H7 (cell line): Measurements from ENCODE around the gene SIGLECL1. TPM values are rescaled to one million over a fixed set of nuclear protein-coding genes. Genes with fewer than 3 reads are reported as not detected.
A peak's percentile ranks its signal among the peaks of the same experiment; 100 is the strongest.

Experiments
- DNase-seq: peaks from one replicate; pipeline ENCODE4 v3.0.0; 2012
- H3K27me3 ChIP-seq: 2 replicates; pipeline ENCODE4 v1.6.0; 2011; ENCODE audit warnings: mild to moderate bottlenecking, low read length; ENCODE audit not compliant: control insufficient read depth, insufficient read depth
- H3K36me3 ChIP-seq: replicated peaks from 2 replicates; pipeline ENCODE4 v1.5.1; 2011; ENCODE audit warnings: low read length; ENCODE audit not compliant: control insufficient read depth, insufficient read depth
- H3K4me3 ChIP-seq: 2 replicates; pipeline ENCODE4 v1.5.1; 2011; ENCODE audit warnings: low read depth, mild to moderate bottlenecking, control low read depth, low read length, moderate library complexity; ENCODE audit not compliant: insufficient read depth
- total RNA-seq: library from RNA; depleted of rRNA; stranded (reverse); fragments of >200 nt; shearing (Covaris generic); gene quantifications from 2 replicates; pipeline ENCODE4 v1.2.3, GENCODE V29; 2014

Gene SIGLECL1
- total RNA-seq, 1 experiment from 2014 or later = not detected

DNA sequence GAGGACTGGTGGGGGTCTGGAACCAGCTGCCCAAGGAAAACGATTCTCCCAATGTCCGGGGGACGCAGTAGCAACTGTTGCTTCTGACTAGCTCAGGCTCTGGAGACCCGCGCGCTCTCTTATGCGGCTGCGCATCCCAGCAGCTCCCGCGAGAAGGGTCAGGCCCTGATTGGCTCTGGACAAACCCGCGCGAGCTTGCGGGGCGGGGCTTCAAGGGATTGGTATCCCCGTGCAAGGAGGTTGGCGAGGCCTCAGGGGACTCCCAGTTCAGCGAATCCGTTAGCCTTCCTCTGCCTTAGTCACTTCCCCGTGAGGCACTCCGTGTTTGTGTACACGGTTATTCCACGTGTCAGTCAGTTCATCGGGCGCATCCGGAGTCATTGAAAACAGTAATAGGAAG lies 20.2 kb downstream of the SIGLECL1 start:
- Histone ChIP-seq H3K4me3 (no peak overlapping the region), H3K36me3 (no peaks in the 10 kb centered on the region), H3K27me3 (no peaks in the 10 kb centered on the region)
- DNase-seq = peak; percentile 62

DNA sequence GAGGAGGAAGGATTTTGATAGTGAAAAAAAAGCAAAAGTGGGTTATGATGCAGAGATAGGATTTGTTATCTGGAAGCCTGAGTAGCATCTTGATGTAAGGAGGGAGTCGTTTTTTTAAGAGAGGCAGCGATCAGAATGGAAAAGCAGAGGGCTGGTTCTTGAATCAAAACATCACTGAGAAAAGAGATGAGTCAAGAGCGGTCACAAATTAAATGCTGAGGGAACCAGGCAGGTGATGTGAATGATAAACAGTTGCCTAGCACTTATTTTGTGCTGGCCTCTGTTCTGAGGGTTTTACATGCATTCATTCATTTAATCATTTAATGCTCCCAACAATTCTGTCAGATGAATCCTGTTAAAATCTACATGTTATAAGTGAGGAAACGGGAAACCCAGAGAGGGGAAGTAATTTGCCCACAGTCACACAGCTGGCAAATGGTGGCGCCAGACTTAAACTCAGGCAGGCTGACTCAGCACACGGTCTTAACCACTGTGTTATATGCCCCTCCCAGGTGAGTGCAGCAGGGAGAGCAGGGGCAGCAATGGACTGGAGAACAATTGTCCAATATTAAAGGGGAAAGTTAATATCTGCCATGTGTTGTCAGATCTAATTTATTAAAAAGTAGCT lies 21.4 kb downstream of the SIGLECL1 start:
- H3K27me3 ChIP-seq = no peaks in the 10 kb centered on the region
- DNase-seq = peak; percentile 44
- no peak overlapping the region for H3K4me3 ChIP-seq
- H3K36me3 ChIP-seq = no peaks in the 10 kb centered on the region

DNA sequence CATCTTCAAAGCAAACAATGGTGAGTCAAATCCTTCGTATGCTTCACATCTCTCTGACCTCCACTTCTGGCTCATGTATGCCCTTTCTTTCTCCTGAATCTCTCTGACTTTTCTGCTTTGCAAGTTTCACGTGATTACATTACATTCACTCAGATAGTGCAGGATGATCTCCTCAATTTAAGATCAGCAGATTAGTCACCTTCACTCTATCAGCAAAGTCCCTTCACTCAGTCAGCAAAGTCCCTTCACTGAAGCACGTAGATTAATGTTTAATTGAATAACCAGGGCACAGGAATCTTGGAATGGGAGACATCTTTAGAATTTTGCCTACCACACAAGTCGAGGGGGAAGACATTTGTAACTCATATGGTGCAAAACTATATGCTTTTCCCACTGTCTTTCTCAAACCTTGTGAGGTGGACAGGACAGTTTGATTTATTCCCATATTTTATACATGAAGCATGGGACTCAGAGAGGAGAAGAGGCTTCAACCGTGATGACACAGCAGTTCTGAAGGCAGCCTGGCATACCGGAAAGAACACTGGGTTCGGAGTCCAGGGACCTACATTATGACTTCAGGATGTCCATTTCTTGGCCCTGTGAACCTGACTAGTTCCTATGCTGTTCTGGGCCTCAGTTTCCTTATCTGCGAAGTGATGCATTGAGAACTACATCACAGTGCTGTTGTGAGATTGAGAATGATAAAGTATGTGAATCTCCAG lies 23.3 kb downstream of the SIGLECL1 start:
- no peak overlapping the region for H3K4me3 ChIP-seq
- H3K36me3 ChIP-seq = no peaks in the 10 kb centered on the region
- no peak for DNase-seq
- no peaks in the 10 kb centered on the region for H3K27me3 ChIP-seq

DNA sequence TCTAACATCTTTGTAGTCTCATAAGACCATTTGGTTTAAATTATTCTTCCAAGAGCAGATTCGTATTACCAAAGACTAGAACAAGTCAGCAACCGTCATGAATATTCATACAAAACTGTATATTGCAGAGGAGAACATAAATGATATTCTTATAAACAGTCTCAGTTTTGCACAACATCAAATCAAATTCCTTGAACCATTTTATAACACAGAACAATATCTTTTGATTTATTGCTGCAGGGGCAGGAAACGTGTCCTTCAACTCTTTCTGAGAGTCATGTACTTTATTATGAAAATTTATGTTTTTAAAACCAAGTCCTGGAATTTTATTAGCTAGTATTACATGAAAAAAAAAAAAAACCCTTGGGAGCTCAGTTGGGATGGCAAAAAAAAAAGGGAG lies 26.2 kb downstream of the SIGLECL1 start:
- no peaks in the 10 kb centered on the region for H3K27me3 ChIP-seq
- no peak overlapping the region for H3K4me3 ChIP-seq
- no peaks in the 10 kb centered on the region for H3K36me3 ChIP-seq
- no peak for DNase-seq

DNA sequence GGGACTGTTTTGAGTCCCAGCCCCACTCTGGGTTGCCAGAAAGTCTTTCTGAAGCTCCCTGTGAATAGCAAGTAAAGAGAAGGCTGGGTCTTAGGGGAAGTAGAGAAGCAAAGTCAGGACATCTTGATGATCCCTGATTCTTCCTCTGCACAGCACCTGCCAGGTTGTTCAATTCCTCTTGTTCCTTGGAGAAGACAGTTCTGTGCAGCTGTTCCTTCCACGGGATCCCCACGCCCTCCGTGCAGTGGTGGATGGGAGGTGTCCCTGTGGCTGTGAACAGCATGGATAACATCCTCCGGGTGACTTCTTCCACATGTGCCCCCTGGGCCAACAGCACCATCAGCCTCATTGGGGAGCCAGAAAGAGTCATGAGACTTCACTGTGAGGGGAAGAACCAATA lies 31.5 kb downstream of the SIGLECL1 start:
- no peak overlapping the region for H3K4me3 ChIP-seq
- H3K27me3 ChIP-seq = no peaks in the 10 kb centered on the region
- DNase-seq = no peak
- H3K36me3 ChIP-seq = no peaks in the 10 kb centered on the region

DNA sequence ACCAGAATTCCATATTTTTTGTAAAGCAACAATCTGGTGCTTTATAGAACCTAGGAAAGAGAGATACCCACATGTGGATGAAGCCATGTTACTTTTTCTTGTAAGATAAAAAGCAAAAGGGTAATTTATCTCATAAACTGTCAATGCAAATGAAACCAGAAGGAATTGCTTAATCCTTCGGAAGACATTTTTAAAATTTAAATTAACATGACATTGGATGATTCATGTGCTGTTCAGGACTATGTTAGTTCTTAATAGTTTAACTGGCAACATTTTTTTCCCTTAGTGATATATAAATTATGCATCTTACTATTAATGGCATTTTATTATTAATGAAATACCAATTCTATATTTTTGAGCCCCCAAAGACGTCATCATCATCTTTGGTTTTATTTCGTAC lies 34.8 kb downstream of the SIGLECL1 start:
- Histone ChIP-seq H3K4me3 (no peak overlapping the region), H3K36me3 (no peaks in the 10 kb centered on the region), H3K27me3 (no peaks in the 10 kb centered on the region)
- no peak for DNase-seq

DNA sequence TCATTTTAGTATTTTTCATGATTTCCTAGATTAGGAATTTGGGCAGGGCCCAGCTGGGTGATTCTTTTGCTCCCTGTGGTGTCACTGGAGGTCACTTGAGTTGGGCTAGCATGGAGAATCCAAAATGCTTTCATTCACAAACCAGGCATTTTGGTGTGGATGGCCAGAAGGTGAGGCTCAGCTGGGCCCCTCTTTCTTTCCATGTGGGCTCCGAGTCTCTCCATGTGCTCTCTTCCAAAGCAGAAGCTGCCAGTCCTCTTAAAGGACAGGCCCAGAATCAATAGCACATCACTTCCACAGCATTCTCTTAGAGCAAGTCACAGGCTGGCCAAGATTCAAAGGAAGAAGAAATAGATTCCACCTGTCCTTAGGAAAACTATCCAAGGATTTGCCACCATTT lies 38.8 kb downstream of the SIGLECL1 start:
- H3K27me3 ChIP-seq = no peaks in the 10 kb centered on the region
- no peaks in the 10 kb centered on the region for H3K36me3 ChIP-seq
- H3K4me3 ChIP-seq = no peak overlapping the region
- no peak for DNase-seq

DNA sequence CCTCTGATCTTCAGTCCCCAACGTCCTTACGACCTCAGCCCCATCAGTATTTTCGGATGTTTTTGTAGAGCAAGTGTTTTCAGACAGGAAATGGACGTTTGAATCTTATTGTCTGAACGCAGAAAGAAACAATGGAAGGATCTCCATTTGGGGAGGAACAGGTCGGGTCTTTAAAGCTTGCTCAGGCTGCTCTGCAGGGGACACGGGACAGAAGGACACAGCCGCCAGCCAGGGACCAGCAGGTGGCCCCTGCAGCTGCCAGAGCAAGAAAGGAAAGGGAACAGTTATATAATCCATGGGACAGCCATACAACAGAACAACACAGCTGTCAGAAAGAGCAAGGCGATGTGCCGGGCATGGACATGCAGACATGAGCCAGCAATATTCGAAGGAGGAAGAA lies 42.1 kb downstream of the SIGLECL1 start:
- Histone ChIP-seq H3K36me3 (no peaks in the 10 kb centered on the region), H3K4me3 (no peak overlapping the region; the same call in 1 of the 2 replicates)
- DNase-seq = peak; percentile 59

DNA sequence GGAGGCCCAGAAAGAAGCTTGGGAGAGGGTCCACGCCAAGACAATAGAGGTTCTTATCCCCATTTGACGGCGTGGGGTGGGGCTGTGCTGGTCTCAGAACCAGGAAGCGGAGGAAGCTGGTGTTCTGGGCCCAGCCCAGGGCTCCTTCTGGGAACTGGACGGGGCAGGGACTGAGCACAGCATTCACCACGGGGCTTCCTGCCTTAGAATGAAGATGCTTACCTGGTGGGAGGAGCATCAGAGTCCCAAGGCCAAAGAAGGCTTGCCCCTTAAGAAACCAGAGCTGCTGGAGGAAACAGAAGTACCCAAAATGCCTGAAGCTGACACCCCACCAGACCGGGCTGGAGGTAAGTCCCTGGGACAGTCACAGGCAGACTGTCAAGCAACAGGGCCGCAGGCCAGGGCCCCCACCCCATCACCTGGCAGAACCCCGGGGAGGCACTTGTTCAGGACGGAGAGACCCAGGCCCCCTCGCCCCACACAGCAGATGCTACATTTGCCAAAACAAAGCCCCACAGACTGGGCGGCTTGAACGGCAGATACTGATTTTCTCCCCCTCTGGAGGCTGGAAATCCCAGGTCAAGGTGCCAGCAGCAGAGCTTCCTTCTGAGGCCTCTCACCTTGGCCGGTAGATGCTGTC lies 42.8 kb downstream of the SIGLECL1 start:
- DNase-seq = peak; percentile 64
- peak overlapping the region; percentile 14 for H3K4me3 ChIP-seq

More for the DNA sequence above, 42.1 kb downstream of the SIGLECL1 start:
- no peaks in the 10 kb centered on the region for H3K27me3 ChIP-seq

DNA sequence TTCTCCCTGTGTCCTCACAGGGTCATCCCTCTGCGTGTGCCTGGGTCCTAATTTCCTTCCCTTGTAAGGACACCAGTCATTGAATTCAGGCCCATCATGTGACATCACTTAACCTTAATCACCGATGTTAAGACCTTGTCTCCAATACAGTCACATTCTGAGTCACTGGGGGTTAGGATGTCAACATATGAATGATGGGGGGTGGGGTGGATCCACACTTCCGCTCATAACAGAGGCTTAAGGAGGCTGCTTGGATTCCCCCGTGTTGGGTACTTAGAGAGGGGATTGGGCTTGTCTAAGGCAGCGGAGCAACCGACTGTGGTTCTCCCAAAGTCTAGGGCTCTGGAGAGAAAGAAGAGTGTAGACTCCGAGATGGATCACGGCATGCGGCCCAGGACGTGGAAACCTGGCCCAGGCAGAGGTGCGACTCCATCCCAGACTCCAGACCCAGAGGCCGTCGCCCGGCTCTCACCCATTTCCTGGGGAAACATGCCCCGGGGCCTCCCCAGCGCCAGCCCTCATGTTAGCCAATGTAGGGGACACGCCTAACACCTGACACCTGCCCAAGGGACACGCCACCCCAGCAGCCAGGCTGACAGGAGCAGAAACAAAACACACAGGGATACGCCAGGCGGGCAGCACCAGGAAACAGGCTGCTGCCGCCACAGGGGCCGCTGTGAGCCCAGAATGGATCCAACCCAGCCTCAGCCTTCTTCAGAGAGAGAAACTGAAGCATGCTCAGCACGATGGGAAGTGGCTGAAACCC lies 43.5 kb downstream of the SIGLECL1 start:
- peak; percentile 62 for DNase-seq
- Histone ChIP-seq H3K36me3 (no peaks in the 10 kb centered on the region), H3K4me3 (no peak overlapping the region; the same call in 1 of the 2 replicates), H3K27me3 (no peaks in the 10 kb centered on the region)

More for the DNA sequence above, 42.8 kb downstream of the SIGLECL1 start:
- Histone ChIP-seq H3K27me3 (no peaks in the 10 kb centered on the region), H3K36me3 (no peaks in the 10 kb centered on the region)

DNA sequence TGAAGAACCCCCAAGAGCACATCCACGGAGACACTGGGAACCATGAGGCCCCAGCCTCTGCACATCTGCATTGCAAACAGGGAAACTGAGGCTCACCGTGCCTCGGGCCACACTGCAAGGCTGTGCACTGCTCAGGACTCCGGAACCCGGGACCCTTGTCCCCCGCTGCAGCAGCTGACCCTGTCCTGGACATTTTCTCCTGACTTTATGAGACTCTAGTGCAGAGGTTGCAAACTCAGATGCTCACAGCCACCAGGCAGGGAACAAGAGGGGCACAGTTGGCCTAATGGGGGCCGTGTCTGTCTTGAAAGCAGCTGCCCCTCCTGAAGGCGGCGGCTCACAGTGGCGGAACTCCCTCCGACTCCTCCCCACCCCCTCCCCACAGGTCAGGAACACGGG lies 44.1 kb downstream of the SIGLECL1 start:
- peak; percentile 53 for DNase-seq
- H3K36me3 ChIP-seq = no peaks in the 10 kb centered on the region
- no peak overlapping the region for H3K4me3 ChIP-seq
- no peaks in the 10 kb centered on the region for H3K27me3 ChIP-seq

DNA sequence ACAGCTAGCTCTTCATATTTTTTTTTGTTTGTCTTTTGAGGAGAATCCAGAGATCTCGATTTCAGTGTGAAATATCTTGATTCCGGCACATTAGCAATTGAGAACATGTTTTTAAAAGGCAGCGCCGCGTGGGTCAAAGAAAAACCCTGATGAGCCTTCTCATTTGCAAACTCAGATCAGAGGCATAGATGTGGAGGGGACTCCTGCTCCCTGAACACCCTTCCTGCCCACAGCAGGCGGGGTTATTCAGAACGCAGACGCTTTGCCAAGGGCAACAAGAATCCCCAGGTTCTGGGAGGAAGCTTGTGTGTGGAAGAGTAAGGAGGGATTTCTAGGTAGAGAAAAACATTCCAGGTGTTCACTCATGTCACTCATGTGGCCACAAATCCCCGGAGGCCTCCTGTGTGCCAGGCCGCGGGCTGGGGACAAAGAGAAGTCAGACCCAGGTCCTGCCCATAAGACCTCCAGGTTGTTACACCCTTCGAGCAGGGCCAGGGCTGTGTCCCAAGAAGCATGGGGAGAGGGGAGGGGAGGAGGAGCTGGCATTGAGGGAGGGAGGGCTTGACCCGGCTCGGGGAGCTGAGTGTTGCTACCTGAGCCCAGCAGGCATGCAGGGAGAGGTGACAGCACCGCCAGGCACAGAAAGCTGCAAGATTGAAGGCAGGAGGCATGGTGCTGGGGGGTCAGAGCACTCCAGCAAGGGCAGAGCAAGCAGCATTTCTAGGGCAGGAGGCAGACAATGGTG lies 44.7 kb downstream of the SIGLECL1 start:
- Histone ChIP-seq H3K4me3 (no peak overlapping the region), H3K36me3 (no peaks in the 10 kb centered on the region), H3K27me3 (no peaks in the 10 kb centered on the region)
- peak; percentile 72 for DNase-seq

DNA sequence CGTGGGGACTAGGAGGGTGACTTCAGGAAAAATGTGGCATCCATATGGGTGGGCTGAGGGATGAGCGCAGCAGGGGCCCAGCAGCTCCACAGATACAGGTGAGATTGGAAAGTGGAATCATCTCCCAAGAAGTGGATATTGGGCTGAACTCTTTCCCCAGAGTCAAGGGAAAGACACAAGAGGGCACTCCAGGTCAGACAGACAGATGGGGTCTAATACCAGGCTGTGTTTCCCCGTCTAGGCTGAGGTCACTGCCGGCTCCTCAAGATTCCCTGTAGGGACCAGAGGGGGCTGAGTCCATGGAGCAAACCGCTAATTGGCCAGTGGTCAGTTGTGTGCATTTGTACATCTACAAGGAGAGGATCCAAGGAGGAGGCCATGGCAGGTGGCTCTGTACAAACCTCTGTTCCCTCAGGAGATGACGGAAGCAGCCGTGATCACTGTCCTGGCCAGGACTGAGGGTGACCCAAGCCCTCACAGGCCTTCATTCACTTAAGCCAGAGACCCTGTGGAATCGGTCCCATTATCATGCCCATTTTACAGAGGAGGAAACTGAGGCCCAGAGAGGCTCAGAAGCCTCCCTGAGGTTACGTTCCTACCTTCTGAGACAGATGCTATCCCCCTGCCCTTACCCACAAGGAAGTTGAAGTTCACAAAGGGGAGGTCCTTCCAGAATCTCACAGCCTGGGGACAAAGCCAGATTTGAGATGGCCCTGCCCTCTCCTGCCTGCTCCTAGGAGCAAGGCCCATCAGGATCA lies 45.6 kb downstream of the SIGLECL1 start:
- no peaks in the 10 kb centered on the region for H3K27me3 ChIP-seq
- DNase-seq = peak; percentile 81
- H3K36me3 ChIP-seq = no peaks in the 10 kb centered on the region
- H3K4me3 ChIP-seq = no peak overlapping the region
